RWPE2 (cell line): Measurements from ENCODE around the gene CENPA.

Experiments
- ATAC-seq: fragments of 200-7000 bp; cut with Tn5 transposase; 3 replicates; pipeline ENCODE4 v1.9.1; 2021; ENCODE audit warnings: low read depth
- DNase-seq: peaks from one replicate; pipeline ENCODE4 v3.0.0-alpha.2; 2020; ENCODE audit warnings: low spot score
- H3K27ac ChIP-seq: fragments of 450-650 bp; 2 replicates; pipeline ENCODE4 v1.5.1; 2017; ENCODE audit warnings: mild to moderate bottlenecking; ENCODE audit not compliant: poor library complexity, severe bottlenecking
- H3K27me3 ChIP-seq: fragments of 250-450 bp; sonication (Bioruptor Pico); 2 replicates; pipeline ENCODE4 v1.5.1; 2021; ENCODE audit warnings: mild to moderate bottlenecking, moderate library complexity; ENCODE audit not compliant: insufficient read depth, poor library complexity, severe bottlenecking
- H3K36me3 ChIP-seq: fragments of 250-450 bp; sonication (Bioruptor Pico); 2 replicates; pipeline ENCODE4 v1.5.1; 2020; ENCODE audit warnings: low read depth, mild to moderate bottlenecking, moderate library complexity
- H3K4me1 ChIP-seq: fragments of 250-450 bp; sonication (Bioruptor Pico); 2 replicates; pipeline ENCODE4 v1.5.1; 2021; ENCODE audit warnings: mild to moderate bottlenecking, moderate library complexity; ENCODE audit not compliant: insufficient read depth, poor library complexity, severe bottlenecking
- H3K4me3 ChIP-seq: fragments of 250-450 bp; sonication (Bioruptor Pico); 2 replicates; pipeline ENCODE4 v1.5.1; 2021; ENCODE audit warnings: mild to moderate bottlenecking, moderate library complexity; ENCODE audit not compliant: severe bottlenecking
- H3K9me3 ChIP-seq: fragments of 250-450 bp; sonication (Bioruptor Pico); 2 replicates; pipeline ENCODE4 v1.5.1; 2021; ENCODE audit warnings: mild to moderate bottlenecking, moderate library complexity; ENCODE audit not compliant: severe bottlenecking
- CTCF ChIP-seq: fragments of 450-650 bp; IDR thresholded peaks from one replicate; pipeline ENCODE4 v1.5.1; 2017; ENCODE audit warnings: mild to moderate bottlenecking, moderate library complexity; ENCODE audit not compliant: poor library complexity, severe bottlenecking

Gene CENPA

GRCh38 chr2:26765475-26766200 is 20.2 kb upstream of the CENPA start:
- peak overlapping the region; percentile 45 for H3K27ac ChIP-seq

GRCh38 chr2:26767129-26767528 is 18.7 kb upstream of the CENPA start:
- H3K4me3 ChIP-seq = no peak overlapping the region
- DNase-seq = no peak
- peaks cover 25% of the 10 kb centered on the region for H3K36me3 ChIP-seq
- no peak for ATAC-seq
- peaks cover 46% of the 10 kb centered on the region for H3K4me1 ChIP-seq
- no peaks in the 10 kb centered on the region for H3K9me3 ChIP-seq
- H3K27ac ChIP-seq = peak overlapping the region; percentile 45
- H3K27me3 ChIP-seq = no peaks in the 10 kb centered on the region
- TF ChIP-seq CTCF = no peak

More at GRCh38 chr2:26765475-26766200, 20.2 kb upstream of the CENPA start:
- H3K9me3 ChIP-seq = no peaks in the 10 kb centered on the region
- peaks cover 22% of the 10 kb centered on the region for H3K36me3 ChIP-seq
- ATAC-seq (no peak), DNase-seq (no peak)
- TF ChIP-seq CTCF = no peak
- H3K4me1 ChIP-seq = peaks cover 31% of the 10 kb centered on the region
- H3K4me3 ChIP-seq = peak overlapping the region; percentile 69
- H3K27me3 ChIP-seq = no peaks in the 10 kb centered on the region

GRCh38 chr2:26767894-26768487 is 17.9 kb upstream of the CENPA start:
- DNase-seq (no peak), ATAC-seq (no peak)
- Histone ChIP-seq H3K4me1 (peaks cover 53% of the 10 kb centered on the region), H3K36me3 (peaks cover 31% of the 10 kb centered on the region), H3K27me3 (no peaks in the 10 kb centered on the region), H3K4me3 (no peak overlapping the region), H3K9me3 (no peaks in the 10 kb centered on the region), H3K27ac (no peak overlapping the region)
- no peak for TF ChIP-seq CTCF

- no peak for TF ChIP-seq CTCF
- DNase-seq (no peak), ATAC-seq (no peak)
- Histone ChIP-seq H3K27me3 (no peaks in the 10 kb centered on the region), H3K36me3 (peaks cover 33% of the 10 kb centered on the region), H3K4me1 (peaks cover 50% of the 10 kb centered on the region), H3K27ac (peak overlapping the region; percentile 57), H3K4me3 (no peak overlapping the region), H3K9me3 (no peaks in the 10 kb centered on the region)
Measured at GRCh38 chr2:26768759-26769088, 17.1 kb upstream of the CENPA start.
